Measurements from ENCODE around the gene ST3GAL3.

The ST3GAL3 gene

GRCh38 chr1:43854473-43854872 lies 147.1 kb downstream of the ST3GAL3 start:
- no peak for FAIRE-seq

DNA sequence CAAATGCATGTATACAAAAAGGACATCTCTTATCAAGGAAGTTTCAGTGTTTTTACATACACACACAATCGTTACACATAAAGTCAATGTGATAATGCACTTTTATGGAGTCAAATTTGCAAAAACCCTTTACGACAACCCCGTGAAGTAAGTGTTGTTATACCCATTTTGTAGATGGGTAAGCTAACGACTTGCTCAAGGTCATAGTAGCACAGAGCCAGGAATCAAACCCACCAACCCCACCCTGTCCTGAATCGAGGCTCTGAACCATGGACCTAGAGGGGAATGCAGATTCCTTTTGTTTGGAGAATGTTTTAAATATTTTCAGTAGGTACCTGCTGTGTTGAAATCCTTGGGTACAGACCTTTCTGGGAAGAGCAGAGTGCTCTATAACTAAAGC lies 148.9 kb downstream of the ST3GAL3 start:
- FAIRE-seq: no peak

DNA sequence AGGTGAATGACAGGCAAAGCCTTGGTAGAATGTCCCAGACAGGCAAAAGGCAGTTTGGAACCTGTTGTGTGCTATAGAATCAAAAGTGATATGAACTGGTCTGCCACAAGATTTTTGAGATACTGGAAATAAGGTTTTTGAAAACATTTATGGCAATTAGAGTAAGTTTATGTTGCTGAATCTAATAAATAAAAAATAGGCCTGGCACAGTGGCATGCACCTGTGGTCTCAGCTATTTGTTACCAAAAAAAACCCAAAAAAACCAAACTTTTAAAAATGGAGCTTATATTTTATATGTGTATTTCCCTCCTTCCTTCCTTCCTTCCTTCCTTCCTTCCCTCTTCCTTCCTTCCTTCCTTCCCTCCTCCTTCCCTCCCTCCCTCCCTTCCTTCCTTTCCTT lies 149.8 kb downstream of the ST3GAL3 start:
- no peak for FAIRE-seq

- no peak for FAIRE-seq
Measured at GRCh38 chr1:43858324-43858723, 151.0 kb downstream of the ST3GAL3 start.

- FAIRE-seq: no peak
Measured at GRCh38 chr1:43861337-43861736, 154.0 kb downstream of the ST3GAL3 start.

DNA sequence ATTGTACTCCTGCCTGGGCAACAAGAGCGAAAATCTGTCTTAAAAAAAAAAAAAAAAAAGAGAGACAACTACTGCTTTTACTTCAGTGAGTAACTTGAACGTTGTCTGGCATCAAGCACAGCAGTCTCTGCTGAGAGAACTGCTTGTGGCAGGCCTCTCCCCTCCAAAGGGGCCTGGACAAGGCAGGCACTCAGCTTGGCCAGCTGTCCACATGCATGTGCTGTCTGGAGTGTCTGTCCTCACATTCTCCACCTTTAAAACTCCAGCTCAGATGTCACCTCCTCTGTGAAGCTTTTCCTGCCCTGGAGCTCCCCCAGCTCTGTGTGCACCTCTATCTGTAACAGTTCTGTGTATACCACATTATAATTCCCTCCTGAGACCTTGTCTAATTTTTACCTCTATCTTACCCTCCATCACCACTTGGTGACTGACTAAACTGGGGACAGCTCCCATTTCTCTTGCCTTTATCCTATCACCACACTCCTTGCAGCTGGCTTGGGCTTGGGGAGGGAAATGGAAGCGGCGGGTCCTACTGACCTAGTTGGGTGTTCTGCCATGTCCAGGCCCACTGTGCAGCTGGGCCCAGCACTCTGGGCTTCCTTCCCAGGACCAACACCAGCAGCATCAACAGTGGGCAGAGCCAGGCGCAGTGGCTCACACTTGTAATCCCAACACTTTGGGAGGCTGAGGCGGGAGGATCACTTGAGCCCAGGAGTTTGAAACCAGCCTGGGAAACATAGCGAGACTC lies 154.8 kb downstream of the ST3GAL3 start:
- no peak for FAIRE-seq

DNA sequence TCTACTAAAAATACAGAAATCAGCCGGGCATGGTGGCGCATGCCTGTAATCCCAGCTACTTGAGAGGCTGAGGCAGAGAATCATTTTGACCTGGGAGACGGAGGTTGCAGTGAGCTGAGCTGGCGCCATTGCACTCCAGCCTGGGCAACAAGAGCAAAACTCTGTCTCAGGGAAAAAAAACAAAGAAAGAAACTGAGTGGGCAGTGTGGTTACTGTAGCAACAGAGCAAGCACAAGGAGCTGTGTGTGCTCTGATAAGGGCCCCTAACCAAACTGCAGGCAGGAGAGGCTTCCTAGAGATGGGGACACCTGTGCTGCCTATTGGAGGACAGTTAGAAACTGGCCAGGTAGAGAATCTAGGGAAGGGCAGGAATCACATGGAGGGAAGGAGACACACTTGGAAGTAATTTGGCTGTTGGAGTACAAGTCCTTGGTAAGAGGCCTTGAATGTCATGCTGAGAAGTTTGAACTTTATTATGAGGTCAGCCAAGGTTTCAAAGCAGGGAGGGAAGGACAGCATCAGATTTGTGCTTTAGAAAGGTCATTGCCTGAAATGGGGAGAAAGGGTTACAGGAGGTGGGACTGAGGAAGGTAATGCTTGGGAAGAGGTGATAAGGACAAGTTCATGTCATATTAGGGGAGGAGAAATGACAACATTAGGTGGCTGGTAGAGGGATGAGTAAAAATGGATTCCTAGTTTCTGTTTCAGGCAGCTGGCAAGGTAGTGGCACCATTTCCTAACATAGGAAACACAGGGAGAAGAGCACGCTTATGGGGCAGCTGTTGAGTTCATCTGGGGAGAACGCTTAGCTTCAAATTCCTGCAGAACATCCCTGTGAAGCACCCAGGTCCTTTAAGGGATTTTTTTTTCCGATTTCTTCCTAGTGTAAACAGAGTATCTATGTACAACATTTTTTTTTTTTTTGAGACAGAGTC lies 157.0 kb downstream of the ST3GAL3 start:
- no peak for FAIRE-seq

- no peak for FAIRE-seq
Measured at GRCh38 chr1:43866201-43866600, 158.9 kb downstream of the ST3GAL3 start.

DNA sequence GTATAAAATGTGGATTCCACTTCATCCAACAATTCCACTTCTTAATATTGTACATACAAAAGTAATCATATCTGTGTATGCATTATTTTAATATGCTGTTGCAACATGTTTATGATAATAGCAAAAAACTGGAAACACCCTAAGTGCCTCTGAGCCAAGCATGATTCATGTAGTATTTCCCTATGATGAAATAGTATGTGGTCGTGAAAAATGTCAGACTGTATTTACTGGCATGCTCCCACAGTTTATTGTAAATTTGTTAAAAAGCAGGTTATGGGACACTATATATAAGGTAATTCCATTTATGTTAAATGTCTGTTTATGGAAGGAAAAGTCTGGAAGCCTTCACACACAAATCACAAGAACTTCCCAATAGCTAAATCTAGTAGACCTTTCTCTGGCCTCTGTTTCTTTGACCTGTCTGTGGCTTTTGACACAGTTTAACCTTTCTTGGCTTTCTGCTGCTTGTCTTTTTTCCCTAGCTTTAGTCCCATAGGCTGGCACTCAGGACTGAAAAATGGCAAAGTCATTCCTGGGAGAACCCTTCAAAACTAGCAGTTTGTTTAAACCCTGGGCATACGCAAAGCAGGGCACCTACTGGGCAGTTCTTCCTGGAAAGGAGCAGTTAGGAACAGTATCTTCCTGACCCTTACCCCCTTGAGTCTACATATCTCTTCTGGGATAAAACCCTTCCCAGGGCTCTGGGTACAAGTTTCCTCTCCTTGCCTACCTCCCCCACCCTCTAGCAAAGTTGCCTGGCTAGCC lies 160.8 kb downstream of the ST3GAL3 start:
- no peak for FAIRE-seq

GRCh38 chr1:43868741-43869067 lies 161.4 kb downstream of the ST3GAL3 start:
- FAIRE-seq: no peak

- no peak for FAIRE-seq
Measured at GRCh38 chr1:43870306-43870705, 163.0 kb downstream of the ST3GAL3 start.

DNA sequence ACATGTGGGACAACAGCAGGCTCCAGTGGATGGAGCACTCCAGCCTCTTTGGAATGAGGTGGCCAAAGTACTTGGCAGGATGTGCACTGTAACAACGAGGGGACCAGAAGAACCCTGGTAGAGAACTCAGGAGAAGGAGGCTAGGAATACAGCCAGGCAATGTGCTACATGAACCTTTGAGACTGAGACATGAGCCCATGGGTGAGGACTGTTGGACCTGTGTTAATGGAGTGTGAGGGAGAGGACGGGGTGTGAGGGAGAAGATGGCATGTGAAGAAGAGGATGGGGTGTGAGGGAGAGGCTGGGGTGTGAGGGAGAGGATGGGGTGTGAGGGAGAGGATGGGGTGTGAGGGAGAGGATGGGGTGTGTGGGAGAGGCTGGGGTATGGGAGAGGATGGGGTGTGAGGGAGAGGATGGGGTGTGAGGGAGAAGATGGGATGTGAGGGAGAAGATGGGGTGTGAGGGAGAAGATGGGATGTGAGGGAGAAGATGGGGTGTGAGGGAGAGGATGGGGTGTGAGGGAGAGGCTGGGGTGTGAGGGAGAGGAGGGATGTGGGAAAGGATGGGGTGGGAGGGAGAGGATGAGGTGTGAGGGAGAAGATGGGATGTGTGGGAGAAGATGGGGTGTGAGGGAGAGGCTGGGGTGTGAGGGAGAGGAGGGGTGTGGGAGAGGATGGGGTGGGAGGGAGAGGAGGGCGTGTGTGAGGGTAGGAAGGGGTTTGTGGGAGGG lies 164.0 kb downstream of the ST3GAL3 start:
- FAIRE-seq: no peak

- no peak for FAIRE-seq
Measured at GRCh38 chr1:43872280-43872679, 164.9 kb downstream of the ST3GAL3 start.

- no peak for FAIRE-seq
Measured at GRCh38 chr1:43873851-43874250, 166.5 kb downstream of the ST3GAL3 start.

DNA sequence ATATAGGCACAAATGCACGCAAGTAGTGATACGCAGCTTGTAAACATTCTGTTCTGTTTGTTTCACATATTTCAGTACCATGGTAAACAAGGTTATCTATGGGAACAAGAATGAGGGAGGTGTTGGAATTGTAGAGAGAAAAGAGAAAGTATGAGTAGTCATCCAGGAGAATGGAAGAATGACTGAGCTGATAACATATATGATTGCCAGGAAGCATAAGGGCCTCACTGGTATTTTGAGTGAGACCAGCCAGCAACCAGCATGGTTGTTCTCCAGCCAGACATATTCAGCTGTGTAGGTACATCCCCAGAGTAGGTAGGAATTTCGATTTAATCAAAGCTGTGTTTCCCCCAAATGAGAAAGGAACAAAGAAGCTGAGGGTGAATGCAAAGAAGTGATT lies 167.4 kb downstream of the ST3GAL3 start:
- no peak for FAIRE-seq

DNA sequence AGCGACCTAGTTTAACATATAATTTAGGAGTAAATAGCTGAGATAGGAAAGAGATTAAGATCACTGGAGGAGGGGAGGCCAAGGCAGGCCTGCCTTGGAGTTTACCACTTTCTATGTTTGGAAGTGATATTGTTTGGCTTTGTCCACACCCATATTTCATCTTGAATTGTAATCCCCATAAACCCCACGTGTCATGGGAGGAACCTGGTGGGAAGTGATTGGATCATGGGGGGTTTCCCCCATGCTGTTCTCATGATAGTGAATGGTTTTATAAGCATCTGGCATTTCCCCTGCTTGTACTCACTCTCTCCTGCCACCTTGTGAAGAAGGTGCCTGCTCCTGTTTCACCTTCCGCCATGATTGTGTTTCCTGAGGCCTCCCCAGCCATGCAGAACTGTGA lies 168.0 kb downstream of the ST3GAL3 start:
- FAIRE-seq: no peak

DNA sequence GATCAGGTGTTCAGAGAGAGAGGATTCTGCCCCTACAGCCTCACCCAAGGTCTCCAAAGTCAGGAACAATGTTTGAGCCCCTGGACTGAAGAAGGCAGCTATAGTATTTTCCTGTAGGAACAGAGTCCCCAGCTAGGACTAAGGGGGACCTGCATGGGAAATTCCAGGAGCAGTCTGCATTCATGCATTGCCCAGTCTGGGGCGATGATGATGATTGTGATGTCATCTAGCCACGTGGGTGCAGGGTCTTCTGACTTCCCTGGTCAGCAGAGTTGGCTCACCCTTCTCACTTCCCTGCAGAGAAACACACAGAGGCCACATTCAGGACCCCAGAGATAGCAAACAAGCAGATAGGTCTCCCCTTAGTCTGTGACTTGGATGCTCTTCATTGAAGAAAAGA lies 169.8 kb downstream of the ST3GAL3 start:
- FAIRE-seq: no peak

DNA sequence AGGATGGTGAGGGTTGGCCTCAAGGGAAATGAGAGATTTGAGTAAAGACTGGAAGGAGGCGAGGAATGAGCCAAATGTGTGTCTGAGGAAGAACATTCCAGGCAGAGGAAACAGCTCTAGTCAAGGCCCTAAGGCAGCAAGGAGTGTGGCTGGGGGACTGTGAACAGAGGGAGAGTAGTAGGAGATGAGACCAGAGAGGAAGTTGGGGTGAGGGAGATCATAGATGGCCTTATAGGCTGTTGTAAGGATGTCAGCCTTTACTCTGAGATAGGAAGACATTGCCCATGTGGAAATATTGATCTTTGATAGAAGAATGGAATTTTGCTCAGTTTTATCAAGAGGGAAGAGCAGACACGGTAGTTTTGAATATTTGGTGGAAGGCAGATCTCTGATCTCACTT lies 171.1 kb downstream of the ST3GAL3 start:
- FAIRE-seq: no peak

DNA sequence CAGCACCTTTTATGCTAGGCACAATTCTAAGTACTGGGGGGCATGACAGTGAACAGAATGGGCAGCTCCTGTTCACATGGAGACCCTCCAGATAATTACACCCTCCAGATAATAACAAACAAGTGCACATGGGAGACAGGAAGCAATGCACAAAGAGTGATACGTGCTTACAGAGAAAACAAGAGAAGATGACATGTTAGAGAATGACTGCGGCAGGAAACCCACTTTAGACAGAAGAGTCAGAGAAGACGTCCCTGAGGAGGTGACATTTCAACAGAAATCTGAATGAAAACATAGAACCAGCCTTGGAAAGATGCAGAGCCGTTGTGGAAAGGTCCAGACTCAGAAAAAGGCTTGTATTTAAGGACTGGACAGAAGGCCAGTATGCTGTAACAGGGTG lies 171.5 kb downstream of the ST3GAL3 start:
- no peak for FAIRE-seq

DNA sequence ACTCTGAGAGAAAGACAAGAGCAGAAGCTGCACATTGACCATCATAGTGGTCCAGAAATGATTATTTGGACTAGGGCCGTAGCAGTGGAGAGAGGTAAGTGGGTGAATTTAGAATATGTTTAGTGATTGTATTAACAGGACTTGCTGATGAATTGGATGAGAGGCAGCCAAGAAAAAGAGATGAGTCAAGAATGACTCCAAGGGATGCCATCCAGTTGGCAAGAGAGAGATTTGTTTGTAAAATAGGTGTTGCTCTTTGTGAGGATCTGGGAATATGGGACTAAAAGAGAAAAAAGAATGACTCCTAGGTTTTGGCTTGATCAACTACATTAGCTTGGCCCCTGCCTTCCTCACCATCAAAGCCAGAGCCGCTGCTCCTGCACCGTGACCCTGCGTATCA lies 172.1 kb downstream of the ST3GAL3 start:
- FAIRE-seq: no peak

DNA sequence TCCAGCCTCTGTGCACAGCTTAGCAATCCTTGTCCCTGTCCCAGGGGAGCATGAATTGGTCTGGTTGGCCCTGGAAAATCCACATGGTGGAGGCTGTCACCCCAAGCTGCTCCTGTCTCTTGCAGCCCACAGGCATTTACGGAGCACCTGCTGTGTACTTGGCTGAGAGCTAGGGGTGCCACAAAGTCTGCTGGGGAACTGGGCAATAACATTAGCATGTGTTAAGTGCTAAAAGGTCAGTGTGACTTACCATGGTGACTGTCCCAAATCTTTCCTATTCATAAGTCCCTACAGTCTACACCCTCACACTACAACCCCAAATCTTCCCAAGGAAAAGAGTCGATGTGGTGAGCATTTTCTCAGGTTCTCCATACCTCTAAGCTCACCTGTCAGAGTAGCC lies 172.7 kb downstream of the ST3GAL3 start:
- no peak for FAIRE-seq

DNA sequence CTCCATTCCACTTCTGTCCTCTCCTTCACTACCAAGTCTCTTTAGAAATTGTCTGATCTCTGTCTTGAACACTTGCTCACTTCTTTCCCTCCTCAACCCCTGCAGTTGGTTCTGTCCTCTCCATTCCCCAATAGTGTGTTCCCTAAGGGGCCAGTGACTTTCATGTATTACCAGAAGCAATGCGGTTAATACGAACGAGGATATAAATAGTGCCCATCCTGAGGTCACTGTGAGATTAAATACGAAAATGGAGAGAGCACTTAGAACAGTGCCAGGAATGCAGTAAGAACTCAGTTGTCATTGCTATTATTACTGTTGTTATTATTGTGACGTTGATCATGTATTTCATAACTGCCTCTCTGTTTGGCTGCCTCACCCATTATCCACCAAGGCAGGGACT lies 173.3 kb downstream of the ST3GAL3 start:
- no peak for FAIRE-seq

- FAIRE-seq: no peak
Measured at GRCh38 chr1:43881415-43881814, 174.1 kb downstream of the ST3GAL3 start.

All from islet of Langerhans (tissue), 1 donor.